H1 (cell line): ENCODE measurements around the gene MIER2. TPM values are rescaled to one million over a fixed set of nuclear protein-coding genes. Genes with fewer than 3 reads are reported as not detected.

ENCODE experiments used
- CTCF ChIA-PET: fragments of 300-600 bp; sonication (Branson Sonifier 250); formaldehyde crosslinking; loops from one replicate; lab custom pipeline; 2021; ENCODE audit not compliant: partially characterized antibody; lab: Charles Lee
- POLR2A ChIA-PET: fragments of 300-600 bp; sonication (Branson Sonifier 250); formaldehyde crosslinking; loops from one replicate; lab custom pipeline; 2021; ENCODE audit warnings: inconsistent platforms; ENCODE audit not compliant: partially characterized antibody; lab: Charles Lee
- DNase-seq, 2 experiments: peaks; one replicate each; pipeline versions ENCODE4 v3.0.0 to v3.0.0-alpha.2; 2010 to 2022; ENCODE audit warnings: low spot score in 2 of 2, low read depth in 1 of 2, mixed read lengths in 1 of 2
- FAIRE-seq: peaks from 2 replicates; lab custom pipeline; 2011; peaks lifted over from hg19 to GRCh38; lab: Jason Lieb, UNC
- H2AFZ ChIP-seq: 2 replicates; pipeline ENCODE4 v1.8.1; 2012; ENCODE audit warnings: low read length, inconsistent platforms
- H2AK5ac ChIP-seq: 2 replicates; pipeline ENCODE4 v1.6.1; 2013; ENCODE audit warnings: low read depth, low read length
- H2BK120ac ChIP-seq: replicated peaks from 2 replicates; pipeline ENCODE3; 2013; ENCODE audit warnings: low read depth, low read length, inconsistent platforms
- H2BK12ac ChIP-seq: 2 replicates; pipeline ENCODE4 v1.6.1; 2013; ENCODE audit warnings: low read depth, low read length
- H2BK15ac ChIP-seq: 2 replicates; pipeline ENCODE4 v1.6.1; 2013; ENCODE audit warnings: low read length
- H2BK20ac ChIP-seq: 2 replicates; pipeline ENCODE4 v1.6.1; 2013; ENCODE audit warnings: low read length
- H2BK5ac ChIP-seq: 2 replicates; pipeline ENCODE4 v1.6.1; 2013; ENCODE audit warnings: low read depth, low read length
- H3K14ac ChIP-seq: 2 replicates; pipeline ENCODE4 v1.6.1; 2013; ENCODE audit warnings: inconsistent platforms; ENCODE audit not compliant: insufficient read length
- H3K18ac ChIP-seq: 2 replicates; pipeline ENCODE4 v1.6.1; 2013; ENCODE audit warnings: low read length; ENCODE audit errors: extremely low read depth
- H3K23ac ChIP-seq: 2 replicates; pipeline ENCODE4 v1.6.1; 2013; ENCODE audit warnings: inconsistent platforms; ENCODE audit not compliant: insufficient read length
- H3K23me2 ChIP-seq: 2 replicates; pipeline ENCODE4 v1.6.1; 2013; ENCODE audit warnings: low read depth, low read length
- H3K27ac ChIP-seq: 2 replicates; pipeline ENCODE4 v1.6.1; 2011; ENCODE audit warnings: low read depth, low read length, inconsistent platforms
- H3K27me3 ChIP-seq, 4 experiments: replicated peaks in 1 of 4; 1 replicate in 1 of 4; 2 replicates in 3 of 4; pipeline versions ENCODE4 v1.6.1 to v1.8.1; 2011 to 2013; ENCODE audit warnings: low read length in 3 of 4, mild to moderate bottlenecking in 3 of 4, inconsistent platforms in 2 of 4, mixed read lengths in 2 of 4, moderate library complexity in 1 of 4; ENCODE audit not compliant: control insufficient read depth in 3 of 4, insufficient read depth in 3 of 4; ENCODE audit errors: extremely low read depth in 1 of 4
- H3K36me3 ChIP-seq, 4 experiments: 2 replicates each; pipeline versions ENCODE4 v1.6.1 to v1.8.1; 2011 to 2013; ENCODE audit warnings: mild to moderate bottlenecking in 4 of 4, low read length in 3 of 4, moderate library complexity in 2 of 4, control low read depth in 1 of 4, inconsistent platforms in 1 of 4; ENCODE audit not compliant: insufficient read depth in 4 of 4, control insufficient read depth in 2 of 4
- H3K4ac ChIP-seq: replicated peaks from 2 replicates; pipeline ENCODE3; 2013; ENCODE audit warnings: low read length, low read depth, mixed read lengths, inconsistent platforms; ENCODE audit not compliant: insufficient read length
- H3K4me1 ChIP-seq, 4 experiments: replicated peaks in 1 of 4; 1 replicate in 1 of 4; 2 replicates in 3 of 4; pipeline versions ENCODE4 v1.6.1 to v1.8.1; 2011 to 2013; ENCODE audit warnings: low read length in 3 of 4, inconsistent platforms in 2 of 4, mixed read lengths in 1 of 4; ENCODE audit not compliant: insufficient read depth in 4 of 4, control insufficient read depth in 3 of 4
- H3K4me2 ChIP-seq, 2 experiments: 2 replicates each; pipeline versions ENCODE4 v1.6.1 to v1.8.1; 2011 to 2013; ENCODE audit warnings: low read depth in 2 of 2, low read length in 2 of 2, control low read depth in 1 of 2, inconsistent platforms in 1 of 2, mild to moderate bottlenecking in 1 of 2; ENCODE audit not compliant: insufficient read depth in 1 of 2
- H3K4me3 ChIP-seq, 4 experiments: fragments of 200-600, 300-600 bp in 1 of 4; sonication (generic), shearing (Covaris generic), sonication (Bioruptor Twin) in 1 of 4; 2 replicates each; pipeline versions ENCODE4 v1.5.1 to v1.8.1; 2011 to 2016; ENCODE audit warnings: low read length in 4 of 4, low read depth in 3 of 4, control low read depth in 2 of 4, inconsistent platforms in 2 of 4, mild to moderate bottlenecking in 2 of 4, mixed read lengths in 1 of 4, moderate library complexity in 1 of 4; ENCODE audit not compliant: insufficient read depth in 2 of 4; ENCODE audit errors: extremely low read depth in 1 of 4
- H3K56ac ChIP-seq: replicated peaks from 2 replicates; pipeline ENCODE3; 2013; ENCODE audit warnings: low read depth, mild to moderate bottlenecking, mixed read lengths, low read length, inconsistent platforms; ENCODE audit not compliant: insufficient read length
- H3K79me1 ChIP-seq: 2 replicates; pipeline ENCODE4 v1.6.1; 2013; ENCODE audit warnings: low read depth, low read length, control low read depth
- H3K79me2 ChIP-seq, 2 experiments: 2 replicates each; pipeline versions ENCODE4 v1.6.1 to v1.8.1; 2012 to 2013; ENCODE audit warnings: low read length in 2 of 2, mild to moderate bottlenecking in 2 of 2, inconsistent platforms in 1 of 2; ENCODE audit not compliant: insufficient read depth in 2 of 2, control insufficient read depth in 1 of 2
- H3K9ac ChIP-seq, 4 experiments: replicated peaks in 1 of 4; 1 replicate in 1 of 4; 2 replicates in 3 of 4; pipeline versions ENCODE4 v1.6.1 to v1.8.1; 2011 to 2013; ENCODE audit warnings: low read depth in 3 of 4, low read length in 3 of 4, control low read depth in 2 of 4, mild to moderate bottlenecking in 2 of 4, moderate library complexity in 2 of 4, inconsistent platforms in 1 of 4; ENCODE audit errors: extremely low read depth in 1 of 4
- H3K9me3 ChIP-seq, 2 experiments: 2 replicates each; pipeline versions ENCODE4 v1.6.1 to v1.8.1; 2012 to 2013; ENCODE audit warnings: mild to moderate bottlenecking in 2 of 2, moderate library complexity in 2 of 2, control low read depth in 1 of 2, inconsistent platforms in 1 of 2, low read depth in 1 of 2, low read length in 1 of 2, mixed read lengths in 1 of 2; ENCODE audit not compliant: insufficient read depth in 2 of 2
- H4K20me1 ChIP-seq, 2 experiments: replicated peaks in 1 of 2; 2 replicates each; pipeline versions ENCODE3 to v1.8.1; 2011 to 2013; ENCODE audit warnings: inconsistent platforms in 2 of 2, low read length in 2 of 2, mild to moderate bottlenecking in 1 of 2; ENCODE audit not compliant: insufficient read depth in 2 of 2, control insufficient read depth in 1 of 2
- H4K5ac ChIP-seq: 2 replicates; pipeline ENCODE4 v1.6.1; 2013; ENCODE audit warnings: low read length, low read depth, mixed read lengths, inconsistent platforms; ENCODE audit not compliant: insufficient read length
- H4K8ac ChIP-seq: 2 replicates; pipeline ENCODE4 v1.8.0; 2013; ENCODE audit warnings: mild to moderate bottlenecking, moderate library complexity, low read length, inconsistent platforms; ENCODE audit not compliant: insufficient read depth; ENCODE audit errors: extremely low read depth
- H4K91ac ChIP-seq: replicated peaks from 2 replicates; pipeline ENCODE3; 2013; ENCODE audit warnings: low read length, mixed read lengths, inconsistent platforms; ENCODE audit not compliant: insufficient read length
- BCL11A ChIP-seq, 2 experiments: IDR thresholded peaks; one replicate each; pipeline ENCODE4 v1.6.1; 2011; ENCODE audit warnings: low read depth in 2 of 2, low read length in 2 of 2, mild to moderate bottlenecking in 2 of 2
- CREB1 ChIP-seq: IDR thresholded peaks from 2 replicates; pipeline ENCODE4 v1.6.1; 2012; ENCODE audit warnings: inconsistent platforms
- E2F6 ChIP-seq: IDR thresholded peaks from 2 replicates; pipeline ENCODE4 v1.6.1; 2012; ENCODE audit warnings: inconsistent platforms
- EP300 ChIP-seq, 2 experiments: IDR thresholded peaks; 1 replicate in 1 of 2; 2 replicates in 1 of 2; pipeline ENCODE4 v1.6.1; 2011 to 2012; ENCODE audit warnings: low read depth in 2 of 2, low read length in 2 of 2, mild to moderate bottlenecking in 2 of 2, borderline replicate concordance in 1 of 2, inconsistent platforms in 1 of 2, moderate library complexity in 1 of 2
- GABPA ChIP-seq: IDR thresholded peaks from 2 replicates; pipeline ENCODE4 v1.6.1; 2011; ENCODE audit warnings: mild to moderate bottlenecking, low read length, moderate library complexity, borderline replicate concordance; ENCODE audit not compliant: insufficient read depth
- POU5F1 ChIP-seq: IDR thresholded peaks from 2 replicates; pipeline ENCODE4 v1.6.1; 2011; ENCODE audit warnings: low read depth, mild to moderate bottlenecking, low read length, moderate library complexity
- WGBS, 2 experiments: shearing (Covaris generic) in 1 of 2; methylation state at CpG; one replicate each; pipeline versions ENCODE4 v1.1.6 to v1.1.7; 2013 to 2015; ENCODE audit warnings: low lambda C conversion rate in 2 of 2, mixed read lengths in 2 of 2, inconsistent platforms in 1 of 2, low coverage in 1 of 2, missing lambda C conversion rate in 1 of 2; ENCODE audit not compliant: insufficient replicate concordance in 2 of 2, insufficient coverage in 1 of 2, insufficient read length in 1 of 2; ENCODE audit errors: extremely low coverage in 1 of 2, missing lambda C conversion rate in 1 of 2; 5-methylcytosine and 5-hydroxymethylcytosine counted together
- polyA plus RNA-seq, 7 experiments: library from polyadenylated mRNA; depleted of rRNA in 3 of 7; stranded (reverse) in 5 of 7; unstranded in 2 of 7; fragments of >200 nt in 5 of 7; fragments of 200-250 nt in 2 of 7; gene quantifications; 1 replicate in 5 of 7; 2 replicates in 1 of 7; 4 replicates in 1 of 7; pipeline versions ENCODE4 v1.2.1 to v1.2.3, GENCODE V29; 2011 to 2013; ENCODE audit warnings: missing spikeins in 2 of 7, mixed read lengths in 2 of 7
- total RNA-seq: library from RNA; stranded (reverse); fragmentation: NEBNext Ultra II Directional; extraction: Animal tissue kit (Norgen Biotek cat#: 25700); gene quantifications from 2 replicates; pipeline ENCODE4 v1.2.1, GENCODE V29; 2021
- TF ChIP-seq, protein P1 (sequence below): IDR thresholded peaks from 2 replicates; pipeline ENCODE4 v1.6.1; 2012; ENCODE audit warnings: inconsistent platforms

MIER2 gene
- total and polyA plus RNA-seq, 2 of the 8 experiments (the other 6 are each of a cell fraction or from before 2014, with no cell fraction given) = 30.3 to 48.3 TPM

DNA sequence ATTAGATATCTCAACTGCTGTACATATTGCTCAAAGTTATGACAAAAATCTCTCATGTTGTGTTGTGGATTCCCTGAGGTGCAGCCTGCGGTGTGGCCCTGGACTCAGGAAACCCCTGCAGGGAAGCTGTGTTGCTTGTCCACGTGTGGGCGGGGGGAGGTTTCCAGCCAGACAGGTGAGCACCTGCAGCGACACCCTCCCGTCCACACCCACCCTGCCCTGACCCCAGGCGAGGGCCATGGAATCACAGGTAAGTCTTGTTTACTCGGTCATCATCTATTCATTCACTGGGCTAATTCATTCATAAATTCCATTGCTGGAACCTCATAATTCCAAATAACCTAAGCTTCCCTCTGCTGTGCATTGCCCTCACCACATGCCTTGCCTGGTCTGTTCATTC lies 67.5 kb downstream of the MIER2 start:
- Histone ChIP-seq H3K4ac (no peak overlapping the region), H2BK5ac (0 out of 2 replicates have a peak overlapping the region, but pooled peaks have one; percentile 78), H4K5ac (no peak overlapping the region), H3K23me2 (no peaks in the 10 kb centered on the region), H3K14ac (no peak overlapping the region), H4K91ac (no peak overlapping the region), H3K9ac (no peak overlapping the region), H3K56ac (no peak overlapping the region), H3K79me2 (no peaks in the 10 kb centered on the region), H2AK5ac (no peak overlapping the region), H3K23ac (no peak overlapping the region), H3K4me1 (peaks cover 0 to 9% (median 3%) of the 10 kb centered on the region in 4 experiments; a peak in 4 of 7 replicates), H2BK120ac (no peak overlapping the region), H3K18ac (no peak overlapping the region), H2AFZ (no peak overlapping the region), H4K20me1 (peaks cover 0 to 7% of the 10 kb centered on the region in 2 experiments), H3K4me2 (no peak overlapping the region), H3K4me3 (no peak overlapping the region), H2BK15ac (no peak overlapping the region), H3K27ac (no peak overlapping the region), H4K8ac (no peak overlapping the region), H2BK20ac (no peak overlapping the region), H3K79me1 (no peaks in the 10 kb centered on the region), H3K36me3 (peaks cover 0 to 24% (median 9%) of the 10 kb centered on the region in 4 experiments; a peak in 6 of 8 replicates), H3K27me3 (no peaks in the 10 kb centered on the region), H2BK12ac (no peak overlapping the region), H3K9me3 (no peaks in the 10 kb centered on the region)
- ChIA-PET CTCF (interaction anchor here (1.3 to 3.1 kb wide), 3 partner anchors 9 to 18 kb away, joined by 4 to 18 read pairs (median 9); no protein-coding TSS in a partner anchor), POLR2A (interaction anchor here (1.8 to 9.9 kb wide), 3 partner anchors 10 to 16 kb away, joined by 8 to 88 read pairs (median 22); no protein-coding TSS in a partner anchor)
- 92% methylated on average over 7 of the region's 7 CpGs; no CpG with 5 or more reads in 1 of the 2 experiments for WGBS, 2 experiments
- no peak for DNase-seq
- no peak for FAIRE-seq
- no peak for TF ChIP-seq EP300 (IDR thresholded peaks at IDR 0.05; ENCODE audit: borderline replicate concordance in 1 of 2, low read depth in 2 of 2, low read length in 2 of 2)
- TF ChIP-seq, protein P1, sequence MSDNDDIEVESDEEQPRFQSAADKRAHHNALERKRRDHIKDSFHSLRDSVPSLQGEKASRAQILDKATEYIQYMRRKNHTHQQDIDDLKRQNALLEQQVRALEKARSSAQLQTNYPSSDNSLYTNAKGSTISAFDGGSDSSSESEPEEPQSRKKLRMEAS = no peak
- no peak for TF ChIP-seq BCL11A (IDR thresholded peaks at IDR 0.05; ENCODE audit: low read depth in 2 of 2, low read length in 2 of 2)
- TF ChIP-seq E2F6 = no peak
- no peak for TF ChIP-seq CREB1
- TF ChIP-seq GABPA = no peak
- no peak for TF ChIP-seq POU5F1
